ENCODE measurements around the gene MT1M.

GRCh38 chr16:56634715-56635440 is 2.4 kb downstream of the MT1M start:
- no peak for TF ChIP-seq CTCF (conservative IDR thresholded peaks at IDR 0.05; ENCODE audit: low read length)
- TF ChIP-seq EZH2phosphoT487 (IDR thresholded peaks at IDR 0.05; ENCODE audit: borderline replicate concordance, low read depth, low read length), result no peak

All from OCI-LY7 (cell line).